Activated T-helper 17 cell treated with anti-CD3 and anti-CD28 coated beads, Interleukin-2, amount 50 U/mL, for 72 hours (primary cell): ENCODE results near the gene SLC39A10. TPM values are rescaled to one million over a fixed set of nuclear protein-coding genes. Genes with fewer than 3 reads are reported as not detected.

Experiments used
- ATAC-seq: fragments of 150-1000 bp; cut with Tn5 transposase; replicated peaks from 2 replicates; pipeline ENCODE4 v1.10.0; 2021; ENCODE audit warnings: mild to moderate bottlenecking, moderate library complexity
- H3K27ac Mint-ChIP-seq: one replicate; pipeline ENCODE4 v1.8.0; 2022; ENCODE audit warnings: mixed read lengths
- H3K27me3 Mint-ChIP-seq: one replicate; pipeline ENCODE4 v1.8.0; 2022; ENCODE audit warnings: mixed read lengths
- H3K36me3 Mint-ChIP-seq: one replicate; pipeline ENCODE4 v1.8.0; 2022; ENCODE audit warnings: low read depth, mild to moderate bottlenecking, mixed read lengths
- H3K4me1 Mint-ChIP-seq: one replicate; pipeline ENCODE4 v1.8.0; 2022; ENCODE audit warnings: mixed read lengths
- H3K4me3 Mint-ChIP-seq: one replicate; pipeline ENCODE4 v1.8.0; 2022; ENCODE audit warnings: mild to moderate bottlenecking, mixed read lengths
- H3K9me3 Mint-ChIP-seq: one replicate; pipeline ENCODE4 v1.8.0; 2022; ENCODE audit warnings: mixed read lengths
- total RNA-seq, 2 donors: library from RNA; stranded (reverse); gene quantifications; one replicate each; pipeline ENCODE4 v1.2.3, GENCODE V29; 2022

Gene SLC39A10
- total RNA-seq, 2 donors from 2014 or later = 62.2 to 102 TPM

- Mint-ChIP-seq H3K27ac (no peak overlapping the region), H3K27me3 (no peaks in the 10 kb centered on the region), H3K4me1 (no peaks in the 10 kb centered on the region), H3K4me3 (no peak overlapping the region), H3K36me3 (no peaks in the 10 kb centered on the region), H3K9me3 (peaks cover 12% of the 10 kb centered on the region)
- no peak for ATAC-seq
Observed at GRCh38 chr2:195756218-195756942, 99.4 kb downstream of the SLC39A10 start.

GRCh38 chr2:195758846-195759245 is 101.8 kb downstream of the SLC39A10 start:
- ATAC-seq = no peak
- Mint-ChIP-seq H3K27me3 (no peaks in the 10 kb centered on the region), H3K9me3 (peaks cover 28% of the 10 kb centered on the region), H3K4me1 (no peaks in the 10 kb centered on the region), H3K27ac (no peak overlapping the region), H3K4me3 (no peak overlapping the region), H3K36me3 (no peaks in the 10 kb centered on the region)

GRCh38 chr2:195759877-195760276 is 102.9 kb downstream of the SLC39A10 start:
- H3K36me3 Mint-ChIP-seq = no peaks in the 10 kb centered on the region
- H3K27ac Mint-ChIP-seq = no peak overlapping the region
- no peak overlapping the region for H3K4me3 Mint-ChIP-seq
- H3K27me3 Mint-ChIP-seq = no peaks in the 10 kb centered on the region
- no peak for ATAC-seq
- H3K4me1 Mint-ChIP-seq = no peaks in the 10 kb centered on the region
- H3K9me3 Mint-ChIP-seq = peaks cover 25% of the 10 kb centered on the region

GRCh38 chr2:195763866-195764265 is 106.8 kb downstream of the SLC39A10 start:
- no peaks in the 10 kb centered on the region for H3K27me3 Mint-ChIP-seq
- no peak overlapping the region for H3K4me3 Mint-ChIP-seq
- peaks cover 29% of the 10 kb centered on the region for H3K9me3 Mint-ChIP-seq
- ATAC-seq = no peak
- no peaks in the 10 kb centered on the region for H3K4me1 Mint-ChIP-seq
- H3K36me3 Mint-ChIP-seq = no peaks in the 10 kb centered on the region
- H3K27ac Mint-ChIP-seq = no peak overlapping the region

- H3K4me3 Mint-ChIP-seq = no peak overlapping the region
- no peak overlapping the region for H3K27ac Mint-ChIP-seq
- H3K36me3 Mint-ChIP-seq = no peaks in the 10 kb centered on the region
- peaks cover 19% of the 10 kb centered on the region for H3K9me3 Mint-ChIP-seq
- no peak for ATAC-seq
- H3K4me1 Mint-ChIP-seq = no peaks in the 10 kb centered on the region
- H3K27me3 Mint-ChIP-seq = no peaks in the 10 kb centered on the region
Observed at GRCh38 chr2:195766691-195767090, 109.7 kb downstream of the SLC39A10 start.

- Mint-ChIP-seq H3K27me3 (no peaks in the 10 kb centered on the region), H3K36me3 (no peaks in the 10 kb centered on the region), H3K9me3 (peaks cover 7% of the 10 kb centered on the region), H3K4me1 (no peaks in the 10 kb centered on the region), H3K27ac (no peak overlapping the region), H3K4me3 (no peak overlapping the region)
- ATAC-seq = no peak
Observed at GRCh38 chr2:195768431-195768830, 111.4 kb downstream of the SLC39A10 start.

- Mint-ChIP-seq H3K27ac (no peak overlapping the region), H3K27me3 (no peaks in the 10 kb centered on the region), H3K4me3 (no peak overlapping the region)
Observed at GRCh38 chr2:195769975-195770374, 112.9 kb downstream of the SLC39A10 start.

GRCh38 chr2:195779491-195779890 is 122.5 kb downstream of the SLC39A10 start:
- Mint-ChIP-seq H3K4me1 (no peaks in the 10 kb centered on the region), H3K9me3 (no peaks in the 10 kb centered on the region), H3K36me3 (no peaks in the 10 kb centered on the region), H3K4me3 (no peak overlapping the region), H3K27ac (no peak overlapping the region), H3K27me3 (peaks cover 4% of the 10 kb centered on the region)
- no peak for ATAC-seq

More at GRCh38 chr2:195769975-195770374, 112.9 kb downstream of the SLC39A10 start:
- peaks cover 4% of the 10 kb centered on the region for H3K9me3 Mint-ChIP-seq
- no peaks in the 10 kb centered on the region for H3K36me3 Mint-ChIP-seq
- no peak for ATAC-seq
- no peaks in the 10 kb centered on the region for H3K4me1 Mint-ChIP-seq

- Mint-ChIP-seq H3K36me3 (no peaks in the 10 kb centered on the region), H3K4me1 (no peaks in the 10 kb centered on the region), H3K4me3 (no peak overlapping the region), H3K27me3 (peaks cover 4% of the 10 kb centered on the region), H3K9me3 (no peaks in the 10 kb centered on the region), H3K27ac (no peak overlapping the region)
- no peak for ATAC-seq
Observed at GRCh38 chr2:195782156-195782555, 125.1 kb downstream of the SLC39A10 start.
